Activated CD4-positive, alpha-beta T cell treated with anti-CD3 and anti-CD28 coated beads, Interleukin-2, Interleukin-4, amounts not matched to agents 100 ng/mL and 50 ng/mL, durations not matched to agents 16 hours and 8 hours (primary cell): Measurements from ENCODE around the gene PCYOX1L.
"Not testable (repeated sequence)": the region's sequence is repeated elsewhere in the genome, so short reads cannot be mapped to it uniquely, and the experiment has no call there.

Experiments used
- DNase-seq: peaks from one replicate; pipeline ENCODE4 v3.0.0-alpha.2; 2020; ENCODE audit warnings: low spot score

PCYOX1L gene

GRCh38 chr5:149387081-149387631 lies 29.3 kb downstream of the PCYOX1L start:
- no peak for DNase-seq

DNA sequence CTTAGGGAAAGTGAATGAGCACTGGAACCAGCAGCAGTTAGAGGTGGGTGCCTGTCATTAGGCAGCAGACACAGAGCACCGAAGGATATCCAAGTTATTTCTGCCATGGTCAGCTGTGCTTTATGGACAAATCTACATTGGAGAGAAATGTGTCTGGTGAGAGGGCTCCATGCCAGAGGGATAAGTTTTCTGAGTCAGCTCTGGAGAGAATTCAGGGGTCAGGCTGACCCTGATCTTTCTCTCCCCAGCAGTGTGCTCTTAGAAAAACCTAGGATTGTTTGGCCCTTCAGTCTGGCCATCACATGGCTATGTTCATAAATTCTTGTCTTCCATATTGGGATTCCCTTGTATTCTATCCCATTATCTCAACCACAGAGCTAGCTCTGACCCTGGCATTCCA lies 30.1 kb downstream of the PCYOX1L start:
- no peak for DNase-seq

DNA sequence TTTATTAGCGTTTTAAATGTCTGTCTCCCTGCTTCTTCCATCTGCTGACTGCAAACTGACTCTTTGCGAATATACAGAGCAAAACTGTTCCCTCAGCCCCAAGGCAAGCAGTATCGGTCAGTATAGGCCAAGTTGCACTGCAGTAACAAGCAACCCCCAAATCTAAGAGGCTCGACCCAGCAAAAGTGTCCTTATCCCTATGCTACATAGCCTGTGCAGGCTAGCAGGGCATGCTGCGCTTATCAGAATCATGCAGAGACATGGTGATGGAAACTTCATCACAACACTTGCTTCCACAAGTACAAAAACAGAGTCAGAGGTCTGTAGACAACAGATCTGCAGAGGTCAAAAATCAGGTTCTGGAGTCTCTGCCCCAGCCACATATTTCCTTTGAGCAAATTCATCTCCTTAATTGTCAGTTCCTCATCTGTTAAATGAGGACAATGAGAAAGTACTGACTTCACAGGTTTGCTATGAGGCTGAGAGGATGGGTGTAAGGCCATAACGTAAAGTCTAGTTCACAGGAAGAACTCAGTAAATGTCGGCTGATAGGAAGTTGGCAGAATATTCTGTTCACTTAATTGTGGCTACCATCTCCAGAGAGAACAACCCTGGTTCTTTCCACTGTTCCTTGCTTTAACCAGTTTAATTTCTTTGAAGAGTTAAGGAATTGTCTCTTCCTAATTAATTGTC lies 30.8 kb downstream of the PCYOX1L start:
- no peak for DNase-seq

GRCh38 chr5:149389552-149390495 lies 32.0 kb downstream of the PCYOX1L start:
- no peak for DNase-seq

DNA sequence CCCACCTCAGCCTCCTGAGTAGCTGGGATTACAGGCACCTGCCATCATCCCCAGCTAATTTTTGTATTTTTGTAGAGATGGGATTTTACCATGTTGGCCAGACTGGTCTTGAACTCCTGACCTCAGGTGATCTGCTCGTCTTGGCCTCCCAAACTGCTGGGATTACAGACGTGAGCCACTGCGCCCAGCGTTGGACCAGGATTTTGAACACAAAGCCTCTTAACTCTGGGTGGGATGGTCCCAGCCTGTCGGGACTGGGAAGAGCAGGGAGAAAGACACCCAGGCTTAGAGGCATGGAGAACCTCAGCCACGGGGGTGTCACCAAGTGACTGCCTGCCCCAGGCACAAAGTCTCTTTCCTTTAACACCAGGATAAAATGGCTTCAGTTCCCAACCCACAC lies 33.2 kb downstream of the PCYOX1L start:
- not testable (repeated sequence) for DNase-seq

DNA sequence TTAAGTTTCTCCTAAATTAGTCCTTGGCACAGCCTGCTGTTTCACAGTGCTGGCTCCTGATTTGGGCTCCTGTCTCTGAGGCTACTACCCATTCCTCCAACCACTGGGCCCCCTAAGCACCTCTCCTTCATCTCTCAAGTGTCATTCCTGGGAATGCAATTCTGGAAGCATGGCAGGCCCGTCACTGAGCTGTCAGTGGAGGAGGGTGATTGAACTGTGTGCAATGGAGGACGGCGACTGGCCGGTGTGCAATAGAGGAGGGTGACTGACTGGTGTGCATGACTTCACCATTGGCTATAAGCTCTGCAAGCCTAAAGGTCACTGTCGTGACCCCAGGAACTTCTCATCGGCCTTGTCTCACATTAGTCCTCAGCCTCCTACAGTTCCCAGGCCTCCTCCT lies 33.7 kb downstream of the PCYOX1L start:
- no peak for DNase-seq

DNA sequence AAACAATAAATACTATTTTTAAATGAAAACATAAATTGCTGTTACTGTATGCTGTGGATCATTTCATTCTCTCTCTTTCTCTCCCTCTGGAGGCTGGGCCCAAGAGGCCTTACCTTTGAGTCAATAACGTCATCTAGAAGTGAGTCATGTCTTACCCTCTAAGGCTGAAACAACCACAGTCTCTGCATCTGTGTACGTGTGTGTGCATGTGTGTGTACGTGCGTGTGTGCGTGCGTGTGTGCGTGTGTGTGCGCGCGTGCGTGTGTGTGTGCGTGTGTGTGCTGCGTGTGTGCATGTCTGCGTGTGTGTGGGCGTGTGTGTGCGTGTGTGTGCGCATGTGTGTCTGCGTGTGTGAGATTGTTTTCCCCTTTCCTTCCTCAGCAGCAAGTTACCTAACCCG lies 34.9 kb downstream of the PCYOX1L start:
- peak; percentile 22 for DNase-seq

DNA sequence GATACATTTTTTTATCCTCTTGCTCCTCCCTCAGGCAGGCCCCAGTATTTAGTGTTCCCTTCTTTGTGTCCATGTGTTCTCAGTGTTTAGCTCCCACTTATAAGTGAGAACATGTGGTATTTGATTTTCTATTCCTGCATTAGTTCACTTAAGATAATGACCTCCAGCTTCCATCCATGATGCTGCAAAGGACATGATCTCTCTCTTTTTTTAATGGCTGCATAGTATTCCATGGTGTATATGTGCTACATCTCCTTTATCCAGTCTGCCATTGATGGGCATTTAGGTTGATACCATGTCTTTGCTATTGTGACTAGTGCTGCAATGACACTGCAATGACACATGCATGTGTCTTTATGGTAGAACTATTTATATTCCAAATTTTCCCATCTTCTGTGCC lies 37.1 kb downstream of the PCYOX1L start:
- not testable (repeated sequence) for DNase-seq

DNA sequence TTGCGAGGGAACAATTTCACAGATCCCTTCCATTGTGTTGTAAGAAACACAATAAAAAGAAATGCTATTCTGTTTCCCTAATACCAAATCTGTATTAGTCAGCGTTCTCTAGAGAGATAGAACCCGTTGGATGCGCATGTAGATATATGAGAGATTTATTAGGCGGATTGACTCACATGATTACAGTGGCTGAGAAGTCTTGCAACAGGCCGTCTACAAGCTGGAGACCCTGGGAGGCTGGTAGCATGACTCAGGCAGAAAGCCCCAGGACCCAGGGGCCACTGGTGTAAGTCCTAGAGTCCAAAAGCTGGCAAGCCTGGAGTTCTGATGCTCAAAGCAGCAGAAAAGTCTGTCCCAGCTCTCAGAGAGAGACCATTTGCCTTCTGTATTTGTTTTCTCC lies 39.7 kb downstream of the PCYOX1L start:
- DNase-seq = no peak

GRCh38 chr5:149398747-149399266 lies 41.0 kb downstream of the PCYOX1L start:
- not testable (repeated sequence) for DNase-seq

- DNase-seq = no peak
Measured at GRCh38 chr5:149399775-149400174, 41.9 kb downstream of the PCYOX1L start.

DNA sequence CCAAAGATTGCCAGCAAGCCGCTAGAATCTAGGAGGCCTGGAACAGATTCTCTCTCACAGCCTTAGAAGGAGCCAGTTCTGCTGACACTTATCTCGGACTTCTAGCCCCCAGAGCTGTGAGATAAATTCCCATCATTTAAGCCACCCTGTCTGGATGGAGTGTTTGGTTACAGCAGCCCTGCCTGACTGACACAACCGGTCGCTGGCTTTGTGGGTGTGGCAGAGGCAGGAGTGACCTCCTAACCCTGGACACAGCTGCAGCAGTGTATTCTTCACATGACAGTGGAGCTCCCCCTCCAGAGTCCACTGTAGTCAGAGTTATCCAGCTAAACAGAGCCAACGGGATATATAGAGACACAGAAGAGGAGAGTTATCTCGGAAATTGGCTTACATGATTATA lies 42.5 kb downstream of the PCYOX1L start:
- DNase-seq = no peak

- DNase-seq = no peak
Measured at GRCh38 chr5:149401051-149401450, 43.2 kb downstream of the PCYOX1L start.

GRCh38 chr5:149402291-149402690 lies 44.4 kb downstream of the PCYOX1L start:
- no peak for DNase-seq

GRCh38 chr5:149403923-149404745 lies 46.3 kb downstream of the PCYOX1L start:
- no peak for DNase-seq

DNA sequence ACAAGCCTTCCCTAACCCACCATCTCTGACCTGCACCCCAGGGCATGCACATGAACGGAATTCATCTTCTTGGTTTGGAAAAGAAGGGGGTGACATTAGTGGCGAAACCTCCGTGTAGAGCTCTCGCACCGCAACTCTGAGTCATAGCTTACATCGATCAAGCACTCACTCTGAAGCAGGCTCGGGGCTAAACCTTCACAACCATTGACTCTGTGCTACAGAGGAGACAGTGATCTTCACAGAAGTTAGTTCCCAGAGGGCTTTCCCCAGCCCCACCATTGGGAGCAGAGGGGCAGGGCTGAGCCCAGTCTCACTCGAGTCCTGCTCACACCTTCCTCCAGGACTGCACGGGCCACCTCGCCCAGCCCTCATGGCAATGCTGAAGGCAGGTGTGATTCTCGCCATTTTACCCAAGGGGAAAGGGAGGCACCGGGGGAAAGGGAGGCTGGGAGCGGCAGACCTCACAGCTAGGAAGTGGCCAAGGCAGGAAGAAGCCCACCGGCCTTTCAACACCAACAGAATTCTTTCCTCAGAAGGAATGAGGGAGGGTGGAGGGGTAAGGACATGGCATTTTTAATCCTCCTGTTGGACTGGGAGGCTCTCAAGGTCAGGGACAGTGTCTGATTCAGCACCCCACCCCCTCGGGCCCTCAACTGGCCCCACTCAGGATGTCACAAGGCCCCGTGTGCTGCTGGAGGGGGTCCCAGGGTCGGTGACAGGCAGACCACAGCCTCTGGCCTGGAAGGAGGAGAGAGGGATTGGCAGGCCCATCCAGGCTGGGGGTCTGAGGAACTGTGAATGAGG lies 47.1 kb downstream of the PCYOX1L start:
- no peak for DNase-seq

GRCh38 chr5:149405550-149406202 lies 47.8 kb downstream of the PCYOX1L start:
- no peak for DNase-seq

DNA sequence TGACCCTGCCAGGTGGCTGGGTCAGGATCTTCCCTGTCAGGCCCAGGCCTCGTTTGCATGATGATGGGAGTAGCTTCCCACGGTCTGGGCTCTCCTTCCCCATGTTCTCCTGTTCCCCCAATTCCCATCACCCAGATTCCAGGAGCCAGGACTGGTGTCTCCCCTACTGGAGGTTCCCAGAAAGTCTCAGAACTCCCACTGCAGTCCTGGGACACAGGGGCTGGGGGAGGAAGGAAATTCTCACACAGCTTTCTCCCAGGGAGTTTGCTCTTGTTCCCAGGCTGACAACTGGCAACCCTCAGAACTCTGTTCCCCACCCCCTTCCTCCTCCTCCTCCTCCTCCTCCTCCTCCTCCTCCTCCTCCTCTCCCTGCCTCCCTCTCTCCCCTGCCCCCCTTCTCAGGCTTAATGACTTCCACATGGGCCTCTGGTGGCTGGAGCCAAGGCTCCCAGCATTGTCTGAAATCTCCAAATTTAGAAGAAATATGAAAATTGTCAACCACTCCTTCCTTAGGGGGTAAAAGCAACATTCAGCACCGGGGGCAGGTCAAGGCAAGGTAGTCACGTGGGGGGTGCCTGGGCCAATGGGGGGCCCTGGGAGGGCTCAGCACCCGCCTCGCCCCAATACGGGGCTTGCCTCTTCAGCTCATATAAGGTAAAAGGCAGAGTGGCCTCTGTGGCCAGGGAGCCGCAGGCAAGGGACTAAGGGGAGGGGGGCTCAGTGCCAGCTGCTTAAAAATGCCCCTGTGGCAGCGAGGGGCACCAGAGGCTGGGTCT lies 48.5 kb downstream of the PCYOX1L start:
- DNase-seq = no peak

DNA sequence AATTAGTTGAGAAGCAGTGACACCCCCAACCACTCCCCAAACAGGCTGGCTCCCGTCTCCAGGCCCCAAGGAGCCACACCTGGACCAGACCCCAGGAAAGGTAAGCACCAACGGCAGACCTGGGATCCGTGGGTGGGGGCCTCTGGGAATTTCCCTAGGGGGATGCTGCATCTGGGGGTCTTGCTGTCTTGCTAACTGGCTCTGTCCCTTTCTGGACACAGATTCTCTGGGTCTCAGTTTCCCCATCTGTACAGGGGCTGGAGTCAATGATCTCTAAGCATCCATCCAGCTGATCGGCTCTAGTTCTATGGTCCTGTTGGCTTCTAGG lies 49.1 kb downstream of the PCYOX1L start:
- no peak for DNase-seq
